Spinal cord (tissue), 10 donors: ENCODE measurements around the gene ZNF319. TPM values are rescaled to one million over a fixed set of nuclear protein-coding genes. Genes with fewer than 3 reads are reported as not detected.

Source experiments
- DNase-seq, 6 donors: peaks; one replicate each; pipeline versions ENCODE4 v3.0.0 to v3.0.0-alpha.2; 2013 to 2015; ENCODE audit warnings: low spot score in 6 of 6, low read depth in 4 of 6
- H3K27ac ChIP-seq: one replicate; pipeline ENCODE4 v1.5.1; 2013; ENCODE audit warnings: low read depth, low read length, control low read depth
- H3K27me3 ChIP-seq: one replicate; pipeline ENCODE4 v1.6.1; 2013; ENCODE audit warnings: low read length; ENCODE audit not compliant: control insufficient read depth, insufficient read depth
- H3K36me3 ChIP-seq: one replicate; pipeline ENCODE4 v1.6.1; 2013; ENCODE audit warnings: low read length; ENCODE audit not compliant: control insufficient read depth, insufficient read depth
- H3K4me1 ChIP-seq: one replicate; pipeline ENCODE4 v1.6.1; 2013; ENCODE audit warnings: low read length; ENCODE audit not compliant: control insufficient read depth, insufficient read depth
- H3K4me3 ChIP-seq: one replicate; pipeline ENCODE4 v1.5.1; 2013; ENCODE audit warnings: low read depth, low read length, control low read depth
- H3K9me3 ChIP-seq: one replicate; pipeline ENCODE4 v1.6.1; 2013; ENCODE audit warnings: low read length; ENCODE audit not compliant: control insufficient read depth, insufficient read depth
- WGBS: methylation state at CpG from one replicate; pipeline ENCODE4 v1.1.5; 2013; ENCODE audit warnings: missing lambda C conversion rate; ENCODE audit not compliant: insufficient coverage; 5-methylcytosine and 5-hydroxymethylcytosine counted together
- polyA plus RNA-seq, 2 donors: library from polyadenylated mRNA; unstranded; fragments of 120-200 nt; gene quantifications; one replicate each; pipeline ENCODE4 v1.2.1, GENCODE V29; 2013; ENCODE audit not compliant: insufficient read length in 2 of 2
- total RNA-seq, 2 donors: library from RNA; depleted of rRNA in 1 of 2; stranded (reverse); fragments of 120-200 nt in 1 of 2; fragments of >200 nt in 1 of 2; gene quantifications; one replicate each; pipeline versions ENCODE4 v1.2.3 to v1.2.4, GENCODE V29; 2013 to 2014
- donor health status: healthy.

The ZNF319 gene
- total and polyA plus RNA-seq, 4 donors = 3.7 to 18.1 (median 10.8) TPM

DNA sequence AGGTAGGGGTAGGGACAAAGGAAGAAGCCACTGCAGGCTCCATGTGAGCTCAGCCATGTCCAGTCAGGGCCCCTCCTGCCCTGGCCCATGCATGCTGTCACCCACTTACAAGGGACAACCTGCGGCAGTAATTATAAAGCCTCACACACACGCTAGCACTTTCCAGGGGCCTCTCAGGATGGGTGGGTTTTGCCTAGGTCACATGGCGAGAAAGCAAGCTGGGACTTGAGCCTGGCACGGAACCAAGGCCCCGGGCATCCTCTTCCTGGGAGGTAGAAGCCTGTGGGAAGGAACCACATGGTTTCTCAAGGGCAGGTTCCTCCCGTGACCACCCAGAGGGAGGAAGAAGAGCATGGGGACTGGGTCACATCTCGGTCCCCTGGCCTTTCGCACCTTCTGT, 7.0 kb downstream of the ZNF319 start:
- no peaks in the 10 kb centered on the region for H3K9me3 ChIP-seq
- H3K36me3 ChIP-seq = peaks cover 62% of the 10 kb centered on the region
- no peak for DNase-seq
- no peak overlapping the region for H3K4me3 ChIP-seq
- no peaks in the 10 kb centered on the region for H3K27me3 ChIP-seq
- no peak overlapping the region for H3K27ac ChIP-seq
- peaks cover 16% of the 10 kb centered on the region for H3K4me1 ChIP-seq
- 83% methylated on average over 6 of the region's 8 CpGs for WGBS

DNA sequence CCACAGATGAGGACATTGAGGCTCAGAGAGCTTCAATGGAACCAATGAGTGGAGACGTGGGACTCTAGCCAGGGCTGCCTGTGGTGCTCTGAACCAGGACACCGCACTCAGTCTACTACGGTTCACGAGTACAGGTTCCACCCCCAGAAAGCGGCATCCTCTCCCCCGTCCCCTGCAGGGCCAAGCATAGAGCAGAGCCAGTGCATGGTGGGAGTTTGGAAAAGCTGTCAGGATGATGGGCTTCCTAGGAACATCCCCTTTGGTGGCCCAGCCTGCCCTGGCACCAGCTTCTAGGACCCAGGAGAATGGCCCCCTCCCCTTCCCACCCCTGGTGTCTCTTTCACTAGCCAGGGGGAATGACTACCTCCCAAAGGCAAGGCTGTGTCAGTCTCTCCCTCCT, 8.4 kb downstream of the ZNF319 start:
- H3K27ac ChIP-seq = no peak overlapping the region
- peaks cover 2% of the 10 kb centered on the region for H3K27me3 ChIP-seq
- no peaks in the 10 kb centered on the region for H3K9me3 ChIP-seq
- H3K4me3 ChIP-seq = no peak overlapping the region
- H3K36me3 ChIP-seq = peaks cover 50% of the 10 kb centered on the region
- peaks cover 12% of the 10 kb centered on the region for H3K4me1 ChIP-seq
- no peak for DNase-seq
- WGBS = 86% methylated on average over 5 of the region's 6 CpGs

DNA sequence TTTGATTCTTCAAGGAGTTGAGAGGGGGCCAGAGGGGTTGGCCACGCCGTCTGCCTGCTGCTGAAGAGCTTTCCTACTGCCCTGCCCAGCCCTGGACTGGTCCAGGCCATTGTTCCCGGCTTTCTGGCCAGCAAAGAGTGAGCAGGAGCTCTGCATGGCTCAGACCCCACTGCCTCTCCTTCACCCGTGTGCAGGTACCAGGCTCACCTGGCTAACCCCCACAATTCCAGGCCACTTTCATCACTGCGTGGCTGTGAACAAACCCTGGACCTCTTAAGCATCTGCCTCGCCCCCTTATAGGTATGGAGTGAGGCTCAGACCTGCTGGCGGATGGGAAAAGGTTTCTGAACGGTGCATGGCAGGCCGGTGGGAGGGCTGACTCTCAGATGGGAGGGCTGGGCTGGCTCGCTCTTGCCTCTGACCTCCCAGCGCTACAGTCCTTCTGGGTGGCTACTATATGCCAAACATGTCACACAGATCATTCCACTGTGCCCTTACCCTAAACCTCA, 8.9 kb downstream of the ZNF319 start:
- H3K27me3 ChIP-seq = peaks cover 3% of the 10 kb centered on the region
- H3K4me1 ChIP-seq = peaks cover 12% of the 10 kb centered on the region
- DNase-seq = no peak
- WGBS = 79% methylated on average over 7 of the region's 11 CpGs
- H3K4me3 ChIP-seq = no peak overlapping the region
- no peaks in the 10 kb centered on the region for H3K9me3 ChIP-seq
- no peak overlapping the region for H3K27ac ChIP-seq
- peaks cover 46% of the 10 kb centered on the region for H3K36me3 ChIP-seq

DNA sequence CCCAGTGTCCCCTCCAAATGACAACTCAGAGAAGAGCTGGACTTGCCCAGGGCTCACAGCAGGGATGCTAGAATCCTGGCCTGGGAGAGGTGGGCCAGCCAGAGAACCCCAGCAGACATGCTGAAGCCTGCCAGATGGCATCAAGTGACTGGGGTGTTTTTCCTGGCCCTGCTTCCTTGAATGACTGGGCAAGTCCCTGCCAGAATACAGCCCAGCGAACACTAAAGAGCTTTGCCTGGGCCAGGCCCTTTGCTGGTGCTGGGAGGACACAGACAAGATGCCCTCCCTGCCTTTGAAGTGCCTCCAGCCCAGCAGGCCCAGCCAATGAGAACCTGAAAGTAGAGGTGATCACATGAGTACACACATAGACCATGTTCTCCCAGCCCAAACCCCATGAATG, 11.5 kb downstream of the ZNF319 start:
- Histone ChIP-seq H3K27me3 (peaks cover 22% of the 10 kb centered on the region), H3K4me3 (no peak overlapping the region), H3K27ac (no peak overlapping the region), H3K9me3 (no peaks in the 10 kb centered on the region), H3K36me3 (peaks cover 21% of the 10 kb centered on the region), H3K4me1 (peaks cover 20% of the 10 kb centered on the region)
- DNase-seq = peak in 1 of 6 donors; percentile 57
- WGBS = 56% methylated on average over 1 of the region's 1 CpG

DNA sequence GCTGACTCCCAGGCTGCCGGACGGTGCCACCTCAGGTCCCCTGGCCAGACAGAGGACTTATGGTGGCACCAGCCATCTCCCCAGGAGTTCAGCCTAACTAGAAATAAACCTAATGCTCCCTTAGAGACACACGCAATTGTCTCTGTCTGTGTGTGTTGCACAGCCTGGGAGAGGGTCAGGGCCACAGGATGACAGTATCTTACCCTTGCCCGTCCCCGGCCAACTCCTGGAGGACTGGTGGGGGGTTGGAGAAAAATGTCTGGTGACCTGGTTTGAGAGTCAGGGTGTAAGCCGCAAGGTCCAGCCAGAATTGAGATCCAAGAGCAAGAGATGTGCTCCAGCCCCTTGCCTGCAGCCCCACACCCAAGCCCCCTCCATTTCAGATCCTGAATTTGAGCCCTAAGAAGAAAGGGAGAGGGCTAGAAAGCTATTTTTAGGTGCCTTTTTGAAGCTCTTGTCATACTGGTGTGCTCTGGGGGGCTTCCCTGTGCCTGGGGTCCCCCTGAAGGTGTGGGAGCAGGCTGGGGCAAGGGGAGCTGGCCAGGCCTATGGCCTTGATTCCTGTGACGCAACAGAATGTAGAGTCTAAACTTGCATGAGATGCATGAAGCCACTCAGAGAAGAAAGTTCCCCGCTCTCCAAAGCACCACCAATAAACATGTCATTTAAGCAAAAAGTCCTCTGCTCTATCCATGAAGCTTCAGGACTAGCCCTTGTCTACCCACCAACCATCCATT, 12.9 kb downstream of the ZNF319 start:
- Histone ChIP-seq H3K36me3 (peaks cover 10% of the 10 kb centered on the region), H3K9me3 (no peaks in the 10 kb centered on the region), H3K4me1 (peaks cover 20% of the 10 kb centered on the region), H3K4me3 (no peak overlapping the region), H3K27ac (no peak overlapping the region), H3K27me3 (peaks cover 22% of the 10 kb centered on the region)
- 96% methylated on average over 6 of the region's 8 CpGs for WGBS
- DNase-seq = no peak

DNA sequence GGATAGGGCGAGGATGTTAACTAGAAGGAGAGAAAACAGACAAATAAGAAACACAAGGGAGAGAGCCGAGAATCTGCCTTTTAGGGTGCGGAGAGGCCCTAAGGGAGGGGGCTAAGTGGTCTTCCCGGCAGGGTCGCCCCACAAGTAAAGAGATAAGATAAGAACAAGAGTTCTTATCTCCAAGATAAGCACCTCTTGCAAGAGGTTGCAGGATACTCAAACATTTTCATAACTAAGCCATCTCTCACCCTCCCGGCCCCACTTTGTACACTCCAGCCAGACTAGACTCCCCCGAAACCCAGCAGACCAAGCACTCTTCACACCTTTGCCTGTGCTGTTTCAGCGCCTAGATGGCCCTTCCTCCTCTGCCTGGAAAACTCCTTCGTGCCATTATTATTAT, 14.3 kb downstream of the ZNF319 start:
- H3K4me1 ChIP-seq = peaks cover 20% of the 10 kb centered on the region
- H3K36me3 ChIP-seq = no peaks in the 10 kb centered on the region
- peaks cover 22% of the 10 kb centered on the region for H3K27me3 ChIP-seq
- H3K27ac ChIP-seq = no peak overlapping the region
- no peaks in the 10 kb centered on the region for H3K9me3 ChIP-seq
- 62% methylated on average over 7 of the region's 9 CpGs for WGBS
- H3K4me3 ChIP-seq = peak overlapping the region; percentile 59
- DNase-seq = no peak

DNA sequence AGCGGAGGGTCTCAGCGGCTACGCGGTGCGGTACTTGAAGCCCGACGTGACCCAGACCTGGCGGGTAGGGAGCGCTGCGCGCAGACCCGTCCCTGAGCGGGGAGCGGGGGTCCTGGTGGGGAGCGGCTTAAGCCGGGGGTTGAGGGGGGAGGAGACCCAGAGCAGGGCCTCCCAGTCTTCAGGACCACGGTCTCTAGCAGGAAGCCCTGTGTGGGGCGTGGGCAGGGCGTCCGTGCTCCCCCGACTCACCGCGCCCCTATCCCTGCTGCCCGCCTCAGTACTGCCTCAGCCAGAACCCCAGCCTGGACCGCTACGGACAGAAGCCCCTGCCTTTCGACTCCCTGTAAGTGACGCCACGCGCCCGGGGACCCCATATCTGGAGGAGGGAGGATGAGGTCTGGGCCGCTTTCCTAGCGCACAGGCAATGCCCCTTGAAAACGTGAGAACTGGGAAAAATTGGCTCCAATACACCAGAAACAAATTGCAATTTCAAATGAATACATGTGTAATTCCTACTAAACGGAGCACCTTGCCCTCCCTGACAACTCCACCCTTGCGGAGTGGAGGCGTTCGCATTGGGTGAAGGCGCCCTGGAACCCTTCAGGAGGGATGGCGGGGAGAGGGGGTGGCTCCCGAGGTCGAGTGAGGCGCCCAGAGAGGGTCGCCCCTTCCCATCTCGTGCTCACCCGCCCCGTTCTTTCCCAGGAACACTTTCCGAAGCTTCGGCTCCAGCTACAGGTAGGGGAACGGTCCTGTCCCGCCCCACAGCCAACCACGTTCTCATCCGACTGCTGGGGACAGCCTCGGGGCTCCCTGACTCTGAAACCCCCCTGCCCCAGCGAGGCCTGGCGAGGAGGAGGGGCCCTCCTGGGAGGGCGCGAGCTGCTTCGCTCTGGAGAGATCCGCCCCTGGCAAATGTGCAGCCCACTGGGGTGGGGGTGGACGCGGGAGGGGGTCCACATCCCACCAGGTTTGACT, 15.0 kb downstream of the ZNF319 start:
- DNase-seq = peak in 1 of 6 donors; percentile 47
- no peaks in the 10 kb centered on the region for H3K9me3 ChIP-seq
- WGBS = 4% methylated on average over 44 of the region's 62 CpGs
- peaks cover 22% of the 10 kb centered on the region for H3K27me3 ChIP-seq
- no peak overlapping the region for H3K27ac ChIP-seq
- H3K4me1 ChIP-seq = peaks cover 20% of the 10 kb centered on the region
- H3K4me3 ChIP-seq = peak overlapping the region; percentile 59
- no peaks in the 10 kb centered on the region for H3K36me3 ChIP-seq

DNA sequence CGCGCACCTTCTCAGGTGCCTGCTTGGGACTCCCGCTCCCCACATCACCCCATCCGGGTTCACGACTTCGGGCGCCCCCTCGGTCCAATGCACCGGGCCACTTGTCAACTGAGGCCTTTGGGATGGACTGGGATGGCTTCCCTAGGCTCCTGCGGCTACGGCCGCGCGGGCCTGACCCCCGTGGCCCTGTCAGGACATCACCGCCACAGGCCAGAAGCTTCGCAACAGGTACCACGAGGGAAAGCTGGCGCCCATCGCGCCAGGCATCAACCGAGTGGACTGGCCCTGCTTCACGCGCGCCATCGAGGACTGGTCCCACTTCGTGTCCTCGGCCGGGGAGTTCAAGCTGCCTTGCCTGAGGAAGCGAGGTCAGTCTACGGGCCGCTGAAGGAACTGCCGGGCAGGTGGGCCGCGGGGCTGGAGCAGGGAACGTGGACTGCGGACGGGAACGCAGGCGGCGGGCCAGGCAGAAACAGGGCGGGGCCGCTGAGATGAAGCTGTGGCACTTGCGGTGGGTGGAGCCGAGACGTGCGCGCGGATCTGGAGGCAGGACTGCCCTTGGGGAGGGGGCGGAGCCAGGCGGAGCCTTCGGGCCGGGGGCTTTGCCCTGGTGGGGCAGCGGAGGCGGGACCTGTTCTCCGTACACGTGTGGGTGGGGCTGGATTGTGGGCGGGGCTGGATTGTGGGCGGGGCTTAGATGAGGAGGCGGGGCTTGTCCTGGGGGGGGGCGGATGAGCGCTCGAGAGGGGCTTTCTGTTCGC, 15.8 kb downstream of the ZNF319 start:
- DNase-seq = peak in 3 of 6 donors; percentile 54 to 94 (median 90)
- Histone ChIP-seq H3K27me3 (peaks cover 22% of the 10 kb centered on the region), H3K4me3 (peak overlapping the region; percentile 59), H3K9me3 (no peaks in the 10 kb centered on the region), H3K4me1 (peaks cover 20% of the 10 kb centered on the region), H3K27ac (no peak overlapping the region), H3K36me3 (no peaks in the 10 kb centered on the region)
- 6% methylated on average over 59 of the region's 64 CpGs for WGBS

DNA sequence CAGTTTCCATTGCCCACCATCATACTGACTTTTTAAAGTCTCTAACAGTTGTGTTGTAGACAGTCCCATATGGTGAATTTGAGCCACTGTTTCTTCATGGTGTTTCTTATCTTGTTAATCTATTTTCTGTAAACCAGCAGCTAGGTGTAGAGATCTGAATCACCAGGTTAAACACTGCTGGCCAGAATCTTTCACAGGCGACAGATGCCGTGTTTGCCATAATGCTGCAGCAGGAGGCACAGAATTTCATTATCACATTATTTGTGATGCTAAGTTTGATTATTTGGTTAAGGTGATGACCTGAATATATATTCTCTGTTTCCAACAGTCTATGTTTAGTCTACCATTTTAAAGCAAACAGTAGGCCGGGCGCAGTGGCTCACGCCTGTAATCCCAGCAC, 18.1 kb downstream of the ZNF319 start:
- peak in 1 of 6 donors; percentile 31 for DNase-seq
- WGBS = no CpG with 5 or more reads among the region's 5 CpGs
- H3K4me1 ChIP-seq = peaks cover 20% of the 10 kb centered on the region

More for the DNA sequence above, 18.1 kb downstream of the ZNF319 start:
- no peaks in the 10 kb centered on the region for H3K36me3 ChIP-seq
- no peak overlapping the region for H3K4me3 ChIP-seq
- H3K27me3 ChIP-seq = peaks cover 22% of the 10 kb centered on the region
- H3K9me3 ChIP-seq = no peaks in the 10 kb centered on the region
- H3K27ac ChIP-seq = no peak overlapping the region
